Measurements from ENCODE around the gene RTN4RL2. TPM values are rescaled to one million over a fixed set of nuclear protein-coding genes. Genes with fewer than 3 reads are reported as not detected.
A peak's percentile ranks its signal among the peaks of the same experiment; 100 is the strongest.

The RTN4RL2 gene
- polyA plus RNA-seq, 3 donors, result 0.40 to 0.53 (median 0.44) TPM

GRCh38 chr11:57446055-57446454 is 14.3 kb upstream of the RTN4RL2 start:
- no peaks in the 10 kb centered on the region for H4K20me1 ChIP-seq (ENCODE audit: insufficient read depth, low read length)
- Mint-ChIP-seq H3K27me3 (ENCODE audit: low read depth in 3 of 3) (peaks cover 0 to 8% (median 7%) of the 10 kb centered on the region in 3 donors), H3K4me3 (no peak overlapping the region), H3K4me1 (peaks cover 2% of the 10 kb centered on the region), H3K9me3 (peaks cover 0 to 3% (median 0%) of the 10 kb centered on the region in 7 donors), H3K36me3 (no peaks in the 10 kb centered on the region), H3K27ac (no peak overlapping the region)
- no peak overlapping the region for H3K4me3 ChIP-seq (replicated peaks in 1 of 3; ENCODE audit: low read depth in 2 of 3, low read length in 3 of 3)
- WGBS (ENCODE audit: insufficient coverage), result 83% methylated on average over 1 of the region's 1 CpG
- no peak overlapping the region for H3K4me2 ChIP-seq (replicated peaks; ENCODE audit: extremely low read depth, low read length, poor library complexity, severe bottlenecking)
- no peaks in the 10 kb centered on the region for H3K4me1 ChIP-seq (ENCODE audit: control insufficient read depth in 1 of 2, insufficient read depth in 2 of 2, low read length in 2 of 2)
- no peak overlapping the region for H2AFZ ChIP-seq (ENCODE audit: insufficient read depth, low read depth, low read length, poor library complexity, severe bottlenecking)
- no peaks in the 10 kb centered on the region for H3K27me3 ChIP-seq (ENCODE audit: control insufficient read depth in 2 of 2, insufficient read depth in 2 of 2, low read length in 2 of 2)
- intact Hi-C loops (cut with micrococcal nuclease), result no loop called here
- H3K79me2 ChIP-seq (ENCODE audit: insufficient read depth, low read length), result no peaks in the 10 kb centered on the region
- H3K9ac ChIP-seq (ENCODE audit: insufficient read depth, low read length, poor library complexity, severe bottlenecking), result no peak overlapping the region
- H3K36me3 ChIP-seq (replicated peaks in 1 of 2; ENCODE audit: control insufficient read depth in 1 of 2, insufficient read depth in 2 of 2, low read length in 2 of 2), result no peaks in the 10 kb centered on the region
- no peaks in the 10 kb centered on the region for H3K9me3 ChIP-seq (replicated peaks in 1 of 2; ENCODE audit: control insufficient read depth in 1 of 2, insufficient read depth in 1 of 2, low read length in 2 of 2)
- no peak for DNase-seq
- TF ChIP-seq CTCF (IDR thresholded peaks at IDR 0.05), result no peak
- no peak overlapping the region for H3K27ac ChIP-seq (ENCODE audit: low read depth in 1 of 2, low read length in 2 of 2)

GRCh38 chr11:57453543-57454177 is 6.7 kb upstream of the RTN4RL2 start:
- Mint-ChIP-seq H3K27ac (peak overlapping the region in 1 of 7 donors; percentile 45), H3K36me3 (peaks cover 0 to 2% of the 10 kb centered on the region in 2 donors), H3K4me3 (no peak overlapping the region), H3K27me3 (ENCODE audit: low read depth in 3 of 3) (peaks cover 13 to 17% (median 16%) of the 10 kb centered on the region in 3 donors), H3K9me3 (peaks cover 0 to 8% (median 3%) of the 10 kb centered on the region in 7 donors), H3K4me1 (peaks cover 13% of the 10 kb centered on the region)
- Histone ChIP-seq H3K9ac (ENCODE audit: insufficient read depth, low read length, poor library complexity, severe bottlenecking) (no peak overlapping the region), H3K36me3 (replicated peaks in 1 of 2; ENCODE audit: control insufficient read depth in 1 of 2, insufficient read depth in 2 of 2, low read length in 2 of 2) (no peaks in the 10 kb centered on the region), H3K27ac (ENCODE audit: low read depth in 1 of 2, low read length in 2 of 2) (no peak overlapping the region), H3K9me3 (replicated peaks in 1 of 2; ENCODE audit: control insufficient read depth in 1 of 2, insufficient read depth in 1 of 2, low read length in 2 of 2) (peaks cover 0 to 4% of the 10 kb centered on the region in 2 donors), H3K4me1 (ENCODE audit: control insufficient read depth in 1 of 2, insufficient read depth in 2 of 2, low read length in 2 of 2) (peaks cover 14 to 16% of the 10 kb centered on the region in 2 donors), H3K4me3 (replicated peaks in 1 of 3; ENCODE audit: low read depth in 2 of 3, low read length in 3 of 3) (no peak overlapping the region), H3K27me3 (ENCODE audit: control insufficient read depth in 2 of 2, insufficient read depth in 2 of 2, low read length in 2 of 2) (peaks cover 10 to 17% of the 10 kb centered on the region in 2 donors), H3K4me2 (replicated peaks; ENCODE audit: extremely low read depth, low read length, poor library complexity, severe bottlenecking) (no peak overlapping the region), H2AFZ (ENCODE audit: insufficient read depth, low read depth, low read length, poor library complexity, severe bottlenecking) (no peak overlapping the region), H4K20me1 (ENCODE audit: insufficient read depth, low read length) (no peaks in the 10 kb centered on the region), H3K79me2 (ENCODE audit: insufficient read depth, low read length) (no peaks in the 10 kb centered on the region)
- no peak for TF ChIP-seq CTCF (IDR thresholded peaks at IDR 0.05)
- no peak for DNase-seq
- WGBS (ENCODE audit: insufficient coverage), result 100% methylated on average over 1 of the region's 2 CpGs
- intact Hi-C loops (cut with micrococcal nuclease), result loop anchor here (10.0 kb wide), 1 partner anchor 191 kb away; the partner anchor contains the start of gene YPEL4 (in 2 of the 2)

Data from CD14-positive monocyte (primary cell).